Measurements from ENCODE around the gene SLC4A1. TPM values are rescaled to one million over a fixed set of nuclear protein-coding genes. Genes with fewer than 3 reads are reported as not detected.
A peak's percentile ranks its signal among the peaks of the same experiment; 100 is the strongest.

SLC4A1 gene
- total and polyA plus RNA-seq, 2 of the 13 experiments (the other 11 are each of a cell fraction or from before 2014, with no cell fraction given), result not detected

- TF ChIP-seq ZBTB2 (CRISPR knock-in tag; IDR thresholded peaks at IDR 0.05; ENCODE audit: low read depth), result no peak
- no peak for TF ChIP-seq KLF9 (CRISPR knock-in tag; IDR thresholded peaks at IDR 0.05; ENCODE audit: low read depth)
- 0 out of 2 replicates have a peak, but pooled peaks have one; percentile 38 for TF ChIP-seq ZNF264 (CRISPR knock-in tag; IDR thresholded peaks at IDR 0.05)
- TF ChIP-seq ZNF101 (CRISPR knock-in tag; IDR thresholded peaks at IDR 0.05; ENCODE audit: borderline replicate concordance, low read depth), result no peak
- no peak for TF ChIP-seq IRF1 (CRISPR knock-in tag; IDR thresholded peaks at IDR 0.05; ENCODE audit: low read depth)
- no peak for TF ChIP-seq THAP8 (CRISPR knock-in tag; IDR thresholded peaks at IDR 0.05; ENCODE audit: borderline replicate concordance)
- TF ChIP-seq E2F1 (CRISPR knock-in tag; IDR thresholded peaks at IDR 0.05), result no peak
- no peak for TF ChIP-seq SETDB1 (CRISPR knock-in tag; IDR thresholded peaks at IDR 0.05; ENCODE audit: borderline replicate concordance)
- TF ChIP-seq ARNTL (CRISPR knock-in tag; IDR thresholded peaks at IDR 0.05), result no peak
- peak; percentile 45; the same call in 1 of the 2 replicates for TF ChIP-seq HOXA3 (CRISPR knock-in tag; IDR thresholded peaks at IDR 0.05)
- TF ChIP-seq CREB3 (CRISPR knock-in tag; IDR thresholded peaks at IDR 0.05), result peak; percentile 83; the same call in 1 of the 2 replicates
- TF ChIP-seq UBTF (CRISPR knock-in tag; IDR thresholded peaks at IDR 0.05), result peak; percentile 91
- TF ChIP-seq ZNF10 (CRISPR knock-in tag; IDR thresholded peaks at IDR 0.05; ENCODE audit: borderline replicate concordance, low read depth), result no peak
- no peak for TF ChIP-seq HBP1 (CRISPR knock-in tag; IDR thresholded peaks at IDR 0.05; ENCODE audit: low read depth)
- TF ChIP-seq TRIM22 (IDR thresholded peaks at IDR 0.05), result no peak
Measured at GRCh38 chr17:44222112-44222869, 45.6 kb downstream of the SLC4A1 start (continued).
